HPDE6-E6E7 (cell line): ENCODE results near the gene MYO3B.

Source experiments
- DNase-seq: peaks from one replicate; pipeline ENCODE4 v3.0.0; 2011; ENCODE audit warnings: missing footprints; ENCODE audit errors: extremely low spot score

The MYO3B gene

DNA sequence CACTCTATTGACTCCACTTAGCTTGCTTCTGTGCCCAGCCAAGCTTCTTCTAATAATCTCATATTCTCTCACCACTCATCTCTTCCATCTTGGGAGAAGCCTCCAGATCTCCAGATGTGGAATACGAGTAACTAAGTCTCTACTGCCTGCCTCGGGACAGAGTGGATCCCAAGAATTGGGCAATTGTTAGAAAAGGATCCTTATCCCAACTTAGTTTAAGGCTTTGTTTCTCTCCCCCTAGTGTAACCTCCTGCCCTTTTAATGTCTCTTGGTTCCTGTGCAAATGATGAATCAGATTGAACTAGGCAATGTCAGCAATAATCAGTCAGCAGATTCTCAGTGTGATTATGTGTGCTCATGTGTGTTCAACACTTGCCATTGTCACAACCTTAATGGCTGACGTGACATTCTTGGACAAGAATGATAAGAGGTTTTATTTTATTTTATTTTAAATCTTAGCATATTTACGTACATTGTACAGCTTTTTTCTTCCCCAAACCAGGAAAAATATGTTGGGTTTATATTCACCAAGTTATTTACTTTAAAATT is 59.7 kb downstream of the MYO3B start:
- no peak for DNase-seq

DNA sequence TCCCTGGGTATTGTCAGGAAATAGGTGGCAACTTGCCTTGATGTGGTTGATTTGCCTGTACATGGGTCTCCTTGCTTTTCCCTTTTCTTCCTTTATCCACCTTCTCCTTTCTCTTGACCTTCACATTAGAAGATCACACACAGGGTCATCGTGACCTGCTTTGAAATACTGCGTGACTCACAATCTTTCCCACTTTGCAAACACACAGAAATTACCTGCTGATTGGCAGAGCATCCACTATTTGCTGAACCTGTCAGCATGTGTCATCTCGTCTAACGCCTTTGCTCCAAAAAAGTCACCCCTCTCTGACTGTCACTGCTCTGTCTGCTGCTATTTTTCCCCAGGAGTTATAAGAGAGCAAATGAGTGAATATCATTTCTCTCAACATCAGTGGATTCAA is 60.8 kb downstream of the MYO3B start:
- DNase-seq = no peak

DNA sequence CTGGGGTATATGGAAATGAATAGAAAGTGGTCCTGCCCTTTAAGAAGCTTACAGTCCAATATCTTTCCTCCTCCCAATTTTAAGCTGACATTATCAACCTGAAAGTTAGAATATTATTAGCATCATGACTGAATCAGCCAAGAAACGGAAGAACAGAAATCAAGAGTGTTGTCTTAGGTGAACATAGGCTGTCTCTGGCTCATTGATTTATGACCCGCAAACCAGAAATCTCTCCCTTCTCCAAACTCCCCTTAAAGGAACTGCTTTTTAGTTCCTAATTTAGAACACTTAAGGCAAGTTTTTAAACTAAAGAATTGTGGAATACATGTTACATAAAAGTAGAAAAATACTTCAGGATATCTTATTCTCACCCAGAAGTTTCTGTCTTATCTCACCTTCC is 62.7 kb downstream of the MYO3B start:
- DNase-seq = no peak

DNA sequence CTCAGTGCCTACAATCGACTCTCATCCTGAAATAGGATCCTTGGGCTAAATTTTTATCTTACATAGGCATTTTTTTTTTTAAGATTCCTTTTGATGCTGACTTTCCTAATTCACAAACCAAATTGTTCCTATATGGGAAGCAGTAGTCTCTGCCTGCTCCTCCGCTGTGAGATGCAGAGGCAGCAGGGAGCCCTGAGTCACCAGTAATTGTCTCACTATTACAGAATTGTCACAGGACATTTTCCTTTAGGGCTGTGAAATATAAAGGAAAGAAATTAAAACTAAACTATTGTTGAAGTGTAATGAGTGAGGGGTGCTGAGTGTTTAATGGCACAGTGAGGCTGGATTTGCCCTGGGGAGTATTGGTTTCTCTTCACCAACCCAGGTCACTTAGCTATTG is 63.8 kb downstream of the MYO3B start:
- DNase-seq = no peak

DNA sequence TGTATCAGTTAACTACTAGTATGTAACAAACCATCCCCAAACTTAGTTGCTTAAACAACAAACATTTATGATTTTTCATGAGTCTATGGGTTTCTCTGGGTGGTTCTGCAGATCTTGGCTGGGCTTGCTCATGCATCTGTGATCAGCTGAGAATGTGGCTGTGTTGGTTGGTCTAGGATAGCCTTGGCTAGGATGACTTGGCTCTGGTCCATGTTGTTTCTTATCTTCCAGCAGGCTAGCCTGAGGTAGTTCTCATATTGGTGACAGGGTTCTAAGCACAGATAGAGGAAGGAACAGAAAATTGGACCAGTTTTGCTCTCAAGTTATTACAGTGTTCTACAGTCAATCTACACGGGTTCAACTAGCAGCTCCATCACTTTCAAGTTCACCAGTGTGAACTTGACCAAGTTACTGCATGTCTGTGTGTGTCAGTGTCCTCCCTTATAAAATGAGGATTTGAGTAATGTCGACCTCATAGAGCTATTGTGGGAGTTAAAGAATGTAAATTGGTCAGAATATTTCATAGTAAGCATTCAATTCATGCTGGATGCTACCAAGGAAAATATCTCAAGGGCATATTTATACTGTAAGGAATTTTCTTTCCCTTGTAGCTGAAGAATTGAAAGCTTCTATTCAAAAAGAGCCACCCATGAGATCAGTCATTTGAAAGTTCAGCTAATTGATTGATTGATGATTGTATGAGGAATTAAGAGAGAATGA is 65.3 kb downstream of the MYO3B start:
- no peak for DNase-seq

DNA sequence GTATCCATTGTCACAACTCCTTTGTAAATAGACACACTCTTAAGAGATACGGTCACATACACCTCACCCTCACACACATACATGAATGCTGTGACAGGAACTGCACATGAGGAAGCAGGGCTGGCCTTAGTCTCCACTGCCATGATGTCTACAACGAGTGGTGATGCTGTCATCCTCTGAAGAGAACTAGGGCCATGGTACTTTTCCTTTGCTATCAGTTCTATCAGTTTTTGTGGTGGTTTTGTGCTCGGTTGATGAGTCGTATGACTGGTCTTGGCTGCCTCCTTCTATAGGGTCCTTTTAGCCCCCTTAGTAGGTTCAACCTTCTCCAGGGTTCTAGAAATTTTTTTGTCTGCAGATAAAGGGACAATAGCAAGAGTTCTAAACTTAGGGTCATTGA is 66.0 kb downstream of the MYO3B start:
- DNase-seq = no peak

DNA sequence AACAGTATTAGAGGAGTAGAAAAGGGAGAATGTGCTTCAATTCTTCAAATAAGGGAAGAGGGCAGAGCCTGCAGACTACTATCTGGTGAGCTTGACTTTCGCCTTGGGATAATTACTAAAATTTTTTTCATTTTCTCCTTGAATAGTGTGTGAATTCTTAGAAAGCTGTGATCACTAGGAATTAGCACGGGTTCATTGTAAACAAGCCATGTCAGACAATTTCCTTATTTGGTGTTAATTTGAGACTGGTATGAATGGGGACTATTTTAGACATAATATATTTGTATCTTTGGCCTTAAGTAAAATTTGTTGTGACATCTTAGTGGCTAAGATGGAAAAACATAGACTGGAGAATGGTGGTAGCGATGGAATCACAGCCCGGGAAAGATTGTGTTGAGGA is 66.6 kb downstream of the MYO3B start:
- DNase-seq = no peak

DNA sequence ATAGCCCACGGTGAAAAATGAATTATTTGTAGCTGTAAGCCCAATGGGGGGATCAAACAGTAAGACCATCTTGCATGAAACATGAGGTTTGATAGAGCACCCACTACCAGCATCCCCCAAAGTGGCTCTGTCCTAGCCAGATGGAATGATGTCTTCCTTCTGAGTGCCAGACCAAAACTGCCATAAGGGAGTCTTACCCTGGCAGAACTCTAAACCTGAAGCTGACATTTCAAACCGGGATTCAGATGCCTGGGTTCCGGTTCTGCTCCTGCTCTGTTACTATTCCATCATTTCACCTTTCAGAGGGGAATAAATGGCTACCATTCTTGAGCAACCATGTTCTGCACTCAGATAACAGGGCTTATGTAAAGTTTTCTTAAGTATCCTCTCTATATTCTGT is 67.4 kb downstream of the MYO3B start:
- DNase-seq = no peak

DNA sequence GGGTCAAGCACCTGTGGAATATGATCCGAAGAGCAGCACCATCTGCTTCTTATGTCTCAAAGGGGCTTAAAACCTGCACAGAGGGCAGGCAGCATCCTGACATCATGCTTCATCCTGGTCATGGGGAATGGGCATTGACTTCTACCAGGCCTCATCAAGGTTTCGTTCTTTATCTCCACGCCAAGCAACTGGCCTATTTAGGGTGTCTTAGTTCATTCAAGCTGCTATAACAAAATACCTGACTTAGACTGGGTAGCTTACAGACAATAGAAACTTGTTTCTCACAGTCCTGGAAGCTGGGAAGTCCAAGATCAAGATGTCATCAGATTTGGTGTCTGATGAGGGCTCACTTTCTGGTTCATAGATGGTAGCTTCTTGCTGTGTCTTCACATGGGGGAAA is 69.4 kb downstream of the MYO3B start:
- no peak for DNase-seq

DNA sequence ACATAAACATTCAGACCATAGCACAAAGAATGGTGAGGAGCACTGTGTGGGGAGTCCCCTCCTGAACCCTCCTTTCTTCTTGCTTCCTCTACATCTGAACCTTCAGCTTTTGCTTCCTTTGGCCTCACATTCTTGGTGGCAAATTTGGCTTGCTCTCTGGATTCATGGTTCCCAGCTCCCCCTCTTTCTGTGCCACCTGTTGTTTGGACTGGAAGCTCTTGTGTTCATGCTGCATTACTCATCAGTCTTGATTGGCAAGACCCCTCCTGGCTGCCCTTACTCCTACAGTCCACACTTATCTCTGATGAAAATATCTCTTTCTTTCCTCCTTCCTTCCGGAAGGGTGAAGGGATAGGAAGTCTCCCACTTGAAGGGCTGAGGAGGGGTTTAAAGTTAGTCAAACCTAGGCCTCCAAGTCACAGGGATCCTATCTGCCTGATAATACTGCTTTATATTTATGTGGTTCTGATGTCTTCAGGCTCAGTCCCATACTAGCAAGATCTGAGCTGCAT is 70.0 kb downstream of the MYO3B start:
- DNase-seq = no peak

DNA sequence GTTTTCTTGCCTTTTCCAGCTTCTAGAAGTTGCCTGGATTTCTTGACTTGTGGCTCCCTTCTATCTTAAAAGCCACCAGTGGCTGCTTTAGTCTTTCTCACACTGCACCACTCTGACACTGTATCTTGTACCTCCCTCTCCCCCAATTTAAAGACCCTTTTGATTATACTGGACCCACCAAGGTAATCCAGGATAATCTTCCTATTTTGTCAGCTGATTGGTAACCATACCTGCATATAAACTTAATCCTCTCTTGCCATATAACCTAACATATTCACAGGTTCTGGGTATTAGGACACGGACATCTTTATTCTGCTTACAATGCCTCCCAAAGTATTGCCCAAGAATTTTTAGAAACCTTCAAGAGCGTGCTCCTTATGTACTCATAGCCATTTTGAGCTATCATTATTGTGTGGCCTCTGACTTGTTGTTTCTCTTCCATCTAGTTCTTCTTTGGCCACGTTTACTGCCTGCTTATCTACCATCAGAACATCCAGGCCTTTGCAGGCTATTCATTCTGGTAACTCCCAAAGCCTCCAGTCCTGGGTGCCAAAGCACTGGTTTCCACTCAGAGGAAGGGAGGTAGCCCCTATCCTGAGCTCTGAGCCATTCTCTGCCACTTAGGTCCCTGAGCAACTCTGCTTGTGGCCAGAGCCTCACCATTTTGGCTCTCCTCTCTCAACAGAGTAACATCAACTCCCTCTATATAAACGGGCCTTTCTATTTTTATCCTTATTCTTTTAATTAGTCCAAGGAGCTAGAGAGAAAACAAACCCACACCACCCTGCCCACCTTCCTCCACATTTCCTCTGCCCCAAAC is 70.8 kb downstream of the MYO3B start:
- no peak for DNase-seq

DNA sequence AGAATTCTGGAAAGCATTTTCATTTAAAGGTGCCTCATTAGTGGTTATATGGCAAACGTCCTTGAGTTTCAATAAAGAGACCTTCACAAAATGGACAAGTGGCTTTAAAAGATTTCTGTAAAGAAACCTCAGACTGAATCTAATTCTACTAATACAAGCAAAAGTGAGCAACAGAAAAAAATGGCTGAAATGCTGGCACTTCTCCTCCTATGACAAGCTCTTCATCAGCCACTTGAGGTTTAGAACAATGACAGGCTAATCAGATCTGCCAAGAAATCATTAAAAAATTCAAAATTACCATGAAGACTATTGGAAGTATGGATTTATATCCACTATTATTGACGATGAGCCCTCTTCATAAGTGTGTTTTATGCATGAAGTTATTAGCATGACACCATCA is 71.8 kb downstream of the MYO3B start:
- DNase-seq = no peak

DNA sequence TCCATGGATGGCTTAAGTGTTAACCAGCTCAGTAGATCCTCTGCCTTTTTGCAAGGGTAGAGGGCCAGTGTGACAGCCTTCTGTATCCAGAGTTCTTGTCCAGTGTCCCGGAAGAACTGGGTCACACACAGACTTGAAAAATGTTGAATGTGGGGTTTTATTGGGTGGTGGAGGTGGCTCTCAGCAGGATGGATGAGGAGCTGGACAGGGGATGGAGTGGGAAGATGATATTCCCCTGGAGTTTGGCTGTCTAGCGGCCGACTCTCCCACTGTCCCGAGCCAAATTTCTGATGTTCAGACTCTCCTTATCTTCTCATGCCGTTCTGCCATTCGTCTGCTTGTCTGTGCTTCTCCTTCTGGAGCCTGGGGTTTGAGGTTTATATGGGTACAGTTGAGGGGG is 72.6 kb downstream of the MYO3B start:
- no peak for DNase-seq

DNA sequence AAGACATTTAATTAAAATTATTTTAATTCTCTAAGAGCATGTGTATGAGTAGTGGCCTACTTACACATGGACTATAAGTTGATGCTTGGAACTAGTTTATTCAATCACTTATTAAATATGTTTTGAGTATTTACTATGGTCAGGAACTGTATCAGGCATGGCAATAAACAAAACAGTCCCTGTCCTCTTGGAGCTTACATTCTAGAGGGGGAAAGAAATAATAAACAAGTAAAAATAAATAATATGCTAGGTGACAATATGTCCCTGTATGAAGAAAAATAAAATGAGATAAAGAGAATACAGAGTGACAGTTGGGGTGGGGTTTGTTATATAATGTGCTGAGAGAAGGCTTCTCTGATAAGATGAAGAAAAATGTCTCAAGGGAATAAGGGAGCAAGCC is 74.5 kb downstream of the MYO3B start:
- no peak for DNase-seq

DNA sequence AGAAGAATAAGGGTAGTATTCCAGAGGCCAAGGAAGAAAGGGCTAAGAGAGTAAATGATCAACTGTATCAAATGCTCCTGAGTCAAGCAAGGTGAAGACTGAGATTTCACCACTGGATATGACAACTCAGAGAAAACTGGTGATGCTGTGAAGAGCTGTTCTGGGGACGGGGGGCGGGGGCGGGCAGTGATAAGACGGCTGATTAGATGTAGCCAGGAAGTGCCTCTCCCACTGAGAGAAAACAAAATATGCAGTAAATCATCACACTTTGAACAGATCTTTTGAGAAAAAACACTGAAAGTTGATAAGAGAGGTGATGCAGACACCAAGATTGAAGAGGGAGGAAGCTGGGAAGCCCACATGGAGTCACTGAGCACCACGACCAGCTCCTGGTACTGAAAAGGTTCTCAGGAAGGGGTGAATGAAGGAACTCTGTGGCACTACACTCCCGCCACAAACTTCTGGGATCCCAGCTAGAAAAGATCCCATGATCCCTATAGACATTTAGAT is 75.8 kb downstream of the MYO3B start:
- no peak for DNase-seq

DNA sequence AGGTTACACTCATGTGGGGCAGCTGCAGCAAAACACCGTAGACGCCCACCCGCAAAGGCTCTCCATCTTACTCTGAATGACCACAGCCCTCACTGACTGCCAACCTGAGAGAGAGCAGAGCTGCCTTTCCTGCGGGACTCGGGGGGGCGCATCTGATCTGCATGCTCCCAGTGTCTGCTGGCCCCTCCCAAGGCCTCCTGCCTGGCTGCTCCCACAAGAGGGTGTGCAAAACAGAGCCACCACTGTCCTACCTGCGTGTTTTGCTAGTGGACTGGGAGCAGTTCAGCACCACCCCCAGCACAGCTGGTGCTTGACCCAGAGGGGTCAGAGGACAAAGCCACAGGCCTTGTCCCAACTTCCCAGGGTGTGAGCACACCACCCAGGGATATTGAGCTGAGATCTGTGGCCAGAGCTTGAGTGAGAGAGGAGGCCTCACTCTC is 76.4 kb downstream of the MYO3B start:
- DNase-seq = no peak

DNA sequence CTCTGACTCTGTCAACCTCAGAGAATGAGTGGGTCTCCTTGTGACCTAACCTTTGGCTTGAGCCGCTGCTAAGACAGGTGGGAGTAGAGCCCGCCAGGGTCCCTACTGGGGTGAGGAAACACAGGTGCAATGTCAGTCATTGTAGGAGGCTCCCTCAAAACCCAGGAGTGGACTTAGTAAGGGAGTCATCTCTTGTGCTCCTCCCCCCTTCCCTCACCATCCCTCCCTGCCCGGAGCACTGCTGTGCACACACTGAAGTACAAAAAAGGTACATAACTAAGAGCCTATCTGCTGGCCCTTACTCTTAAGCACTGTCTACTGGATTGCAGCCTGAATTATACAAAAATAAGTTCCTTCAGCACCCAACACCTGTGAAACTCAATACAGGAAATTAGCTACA is 77.2 kb downstream of the MYO3B start:
- DNase-seq = no peak

DNA sequence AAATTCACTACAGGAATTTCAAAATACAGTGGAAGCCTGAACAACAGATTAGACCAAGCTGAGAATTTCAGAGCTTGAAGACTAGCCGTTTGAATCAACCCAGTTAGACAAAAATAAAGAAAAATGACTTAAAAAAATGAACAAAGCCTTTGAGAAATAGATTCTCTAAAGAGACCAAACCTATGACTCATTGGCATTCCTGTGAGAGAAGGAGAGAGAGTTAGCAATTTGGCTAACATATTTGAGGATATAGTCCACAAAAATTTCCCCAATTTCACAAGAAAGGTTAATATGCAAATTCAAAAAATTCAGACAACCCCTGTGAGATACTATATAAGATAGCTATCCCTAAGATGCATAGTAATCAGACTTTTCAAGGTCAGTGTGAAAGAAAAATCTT is 78.0 kb downstream of the MYO3B start:
- DNase-seq = no peak

DNA sequence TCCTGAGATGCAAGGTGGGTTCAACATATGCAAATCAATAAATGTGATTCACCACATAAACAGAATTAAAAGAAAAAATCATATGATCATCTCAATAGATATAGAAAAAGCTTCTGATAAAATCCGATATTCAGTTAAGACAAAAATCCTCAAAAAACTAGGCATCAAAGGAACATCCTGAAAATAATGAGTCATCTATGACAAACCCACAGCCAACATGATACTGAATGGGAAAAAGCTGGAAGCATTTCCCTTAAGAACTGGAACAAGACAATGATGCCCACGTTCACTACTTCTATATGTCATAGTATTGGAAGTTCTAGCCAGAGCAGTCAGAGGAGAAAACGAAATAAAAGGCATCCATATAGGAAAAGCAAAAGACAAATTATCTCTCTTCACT is 80.4 kb downstream of the MYO3B start:
- DNase-seq = no peak

DNA sequence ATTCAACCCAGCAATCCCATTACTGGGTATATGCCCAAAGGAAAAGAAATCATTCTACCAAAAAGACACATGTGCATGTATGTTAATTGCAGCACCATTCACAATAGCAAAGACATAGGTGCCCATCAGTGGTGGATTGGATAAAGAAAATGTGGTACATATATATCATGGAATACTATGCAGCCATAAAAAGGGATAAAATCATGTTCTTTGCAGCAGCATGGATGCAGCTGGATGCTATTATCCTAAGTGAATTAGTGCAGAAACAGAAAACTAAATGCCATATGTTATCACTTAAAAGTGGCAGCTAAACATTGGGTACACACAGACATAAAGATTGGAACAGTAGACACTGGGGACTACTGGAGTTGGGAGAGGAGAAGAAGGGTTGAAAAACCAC is 82.2 kb downstream of the MYO3B start:
- no peak for DNase-seq

DNA sequence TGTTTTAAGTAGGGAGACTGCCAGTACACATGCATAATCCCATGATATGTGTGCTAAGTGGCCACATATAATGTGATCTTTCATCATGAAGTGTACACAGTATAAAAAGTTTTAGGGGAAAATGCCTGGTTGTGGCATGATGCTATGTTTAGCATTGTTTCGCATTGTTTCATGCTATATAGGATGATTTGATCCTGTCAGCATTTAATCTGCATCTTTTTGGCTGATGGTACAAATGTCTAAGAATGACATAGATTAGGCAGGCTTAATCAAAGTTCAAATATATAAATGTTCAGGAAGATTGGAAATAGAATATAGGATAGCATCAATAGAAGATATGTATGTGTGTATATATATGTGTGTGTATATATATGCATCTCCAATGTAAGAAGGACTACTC is 83.6 kb downstream of the MYO3B start:
- DNase-seq = no peak

DNA sequence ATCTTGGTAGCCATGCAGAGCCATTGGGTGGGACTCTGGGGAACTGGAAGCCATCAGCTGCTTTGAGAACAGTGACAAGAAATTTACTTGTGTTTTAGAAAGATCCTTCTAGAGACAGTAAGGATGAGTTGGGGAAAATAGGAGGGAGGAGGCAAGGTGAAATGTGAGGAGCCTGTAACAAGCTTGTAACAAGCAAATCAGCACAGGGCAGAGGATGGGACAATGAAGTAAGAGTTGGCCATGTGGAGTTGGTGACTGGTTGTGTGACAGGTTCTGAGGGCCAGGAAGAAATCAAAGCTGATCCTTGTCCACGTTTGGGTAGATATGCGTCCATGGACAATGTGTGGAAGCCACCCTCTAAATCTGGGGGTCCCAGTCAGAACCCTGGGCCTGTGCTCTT is 84.4 kb downstream of the MYO3B start:
- DNase-seq = no peak

DNA sequence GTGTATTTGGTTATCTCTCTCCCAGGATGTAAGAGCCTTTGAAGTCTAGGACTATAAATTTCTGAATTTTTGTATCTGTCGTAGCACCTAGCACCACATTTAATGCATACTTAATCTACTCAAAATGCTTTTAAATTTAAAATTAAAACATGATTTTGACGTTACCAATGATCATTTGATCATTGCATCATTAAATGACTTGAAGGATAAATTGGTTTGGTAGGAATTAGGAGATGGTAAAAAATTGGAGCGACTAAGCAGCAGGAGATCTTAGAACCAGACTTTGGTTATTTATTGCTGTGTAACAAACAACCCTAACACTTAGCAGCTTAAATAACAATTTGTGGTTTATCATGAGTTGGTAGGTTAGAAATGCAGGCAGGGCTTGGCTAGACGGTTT is 84.9 kb downstream of the MYO3B start:
- no peak for DNase-seq
